NCI-H2227 (cell line): ENCODE measurements around the gene BMP4.
"Not testable (repeated sequence)": the region's sequence is repeated elsewhere in the genome, so short reads cannot be mapped to it uniquely, and the experiment has no call there.

Source experiments
- DNase-seq: peaks from one replicate; lab custom pipeline; 2025; ENCODE audit not compliant: unreplicated experiment; lab: John Stamatoyannopoulos, UW

The BMP4 gene

DNA sequence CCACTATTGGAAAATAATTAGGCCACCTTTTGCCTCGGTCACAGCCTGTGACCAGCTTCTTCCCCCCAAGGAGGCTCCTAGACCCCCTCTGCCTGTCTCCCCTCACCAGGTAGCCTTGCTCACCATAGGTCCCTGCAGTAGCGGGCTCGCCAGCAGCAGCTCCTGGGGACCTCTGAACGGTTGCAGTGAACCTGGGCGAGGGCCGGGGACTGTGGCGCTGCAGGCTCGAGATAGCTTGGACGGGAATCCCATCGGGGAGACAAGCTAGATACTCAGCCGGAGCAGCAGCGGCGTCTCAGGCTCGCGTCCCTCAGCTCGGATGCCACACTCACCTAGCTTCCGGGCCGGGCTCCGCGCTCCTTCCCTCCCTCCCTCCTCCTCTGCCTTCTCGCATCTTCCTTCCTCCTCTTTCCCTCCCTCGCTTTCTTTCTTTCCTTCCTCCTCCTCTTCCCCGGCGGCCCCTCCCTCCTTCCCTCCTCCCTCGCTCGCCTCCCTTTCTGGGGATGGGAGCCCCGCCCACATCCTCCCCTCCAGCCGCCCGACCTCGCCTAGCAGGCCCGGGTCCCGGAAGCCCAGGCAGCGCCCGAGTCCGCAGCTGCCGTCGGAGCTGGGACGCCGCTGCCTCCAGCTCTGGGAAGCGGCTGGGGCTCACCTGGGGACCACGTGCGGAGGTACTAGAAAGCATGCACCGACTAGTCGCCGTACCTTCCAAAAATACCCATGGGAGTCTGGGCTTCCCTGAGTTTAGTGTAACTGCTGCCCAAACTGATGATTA, at the start of gene BMP4:
TSS of gene BMP4 (minus strand) at position 399 of the 775 bp plus-strand sequence. CDS start 4,603 bp downstream, outside the sequence.
- DNase-seq: no peak

DNA sequence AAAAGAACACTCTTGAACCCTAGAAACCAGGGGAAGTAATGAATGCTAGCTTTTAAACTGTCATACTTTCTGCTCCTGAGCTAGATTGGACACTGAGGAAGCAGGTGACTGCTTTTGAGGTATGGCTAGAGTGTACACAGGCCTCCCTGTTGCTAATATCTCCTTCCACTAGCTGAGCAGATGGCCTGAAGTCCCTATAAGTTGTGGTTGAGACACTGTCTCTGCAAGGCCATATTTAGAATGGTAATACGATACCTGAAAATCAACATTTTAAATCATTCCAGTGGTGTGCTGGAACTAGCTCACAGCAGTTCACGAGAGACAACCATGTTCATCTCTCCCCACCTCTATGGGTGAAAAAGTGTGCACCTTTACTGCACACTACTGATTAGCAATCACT, 46.4 kb upstream of the BMP4 start:
- DNase-seq: no peak

DNA sequence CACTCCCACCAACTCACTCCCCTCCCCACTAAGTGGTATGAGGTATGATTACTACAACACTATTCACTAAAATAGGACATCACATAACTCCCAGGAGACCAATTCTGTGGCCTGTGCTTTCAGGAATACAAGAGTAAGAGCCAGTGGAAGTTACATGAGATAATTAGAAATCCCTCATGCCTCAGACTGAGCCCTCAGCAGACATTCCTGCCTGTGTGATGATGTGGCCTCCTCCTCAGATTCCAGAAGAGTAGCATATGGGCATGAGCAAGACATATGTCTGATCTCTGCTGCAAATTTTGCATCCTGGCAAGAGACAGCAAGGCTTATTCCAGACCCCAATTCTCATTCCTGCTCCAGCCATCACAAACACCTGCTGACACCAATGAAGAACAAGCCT, 46.0 kb upstream of the BMP4 start:
- DNase-seq: no peak

DNA sequence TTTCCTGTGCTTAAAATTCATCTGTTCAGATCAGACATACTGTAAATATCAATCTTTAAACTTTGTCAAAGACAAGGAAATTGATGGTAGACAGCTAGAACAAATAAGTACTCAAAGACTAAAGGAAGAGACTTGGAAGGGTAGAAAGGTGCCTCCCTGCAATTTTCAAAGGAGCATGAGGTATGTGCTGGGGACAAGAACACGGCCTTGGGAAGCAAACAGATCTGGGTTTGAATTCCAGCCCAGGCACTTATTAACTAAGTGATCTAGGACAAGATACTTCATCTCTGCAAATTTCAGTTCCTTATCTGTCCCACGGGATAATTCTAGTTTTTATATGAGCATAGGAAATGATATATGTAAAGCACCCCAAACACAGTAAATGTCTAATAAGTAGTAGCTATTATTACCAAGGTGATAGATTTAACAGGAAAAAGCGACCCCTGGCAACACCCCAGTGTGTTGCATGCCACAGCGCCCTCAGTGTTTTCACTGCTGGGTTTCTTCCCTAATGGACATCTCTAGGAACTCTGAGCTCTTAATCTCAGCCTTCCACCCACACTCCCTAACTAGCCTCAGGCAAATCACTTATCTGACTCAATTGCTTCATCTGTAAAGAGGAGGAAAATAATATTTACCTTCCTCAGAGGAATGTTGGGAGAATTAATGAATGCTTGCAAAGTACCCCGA, 44.7 kb upstream of the BMP4 start:
- DNase-seq: no peak

DNA sequence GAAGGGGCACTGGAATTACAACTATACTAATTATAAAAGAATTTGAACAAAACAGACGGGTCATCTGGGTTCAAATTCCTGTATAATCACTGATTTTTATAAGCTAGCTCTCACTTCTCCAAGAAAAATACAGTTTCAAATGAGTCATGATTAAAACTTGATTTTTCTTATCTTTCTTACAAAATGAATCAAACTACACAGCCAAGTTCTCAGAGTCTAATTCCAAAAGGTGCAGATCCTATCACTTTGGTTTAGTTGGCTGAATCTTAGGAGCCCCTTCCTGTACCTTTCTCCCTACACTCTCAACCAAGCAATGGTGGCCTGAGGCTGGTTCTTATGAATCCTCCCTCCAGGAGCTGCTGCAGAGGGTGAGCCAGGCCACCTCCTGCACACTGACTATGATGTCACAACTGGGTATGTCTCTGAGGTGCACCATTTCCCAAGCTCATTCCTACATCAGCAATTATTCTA, 43.8 kb upstream of the BMP4 start:
- no peak for DNase-seq

DNA sequence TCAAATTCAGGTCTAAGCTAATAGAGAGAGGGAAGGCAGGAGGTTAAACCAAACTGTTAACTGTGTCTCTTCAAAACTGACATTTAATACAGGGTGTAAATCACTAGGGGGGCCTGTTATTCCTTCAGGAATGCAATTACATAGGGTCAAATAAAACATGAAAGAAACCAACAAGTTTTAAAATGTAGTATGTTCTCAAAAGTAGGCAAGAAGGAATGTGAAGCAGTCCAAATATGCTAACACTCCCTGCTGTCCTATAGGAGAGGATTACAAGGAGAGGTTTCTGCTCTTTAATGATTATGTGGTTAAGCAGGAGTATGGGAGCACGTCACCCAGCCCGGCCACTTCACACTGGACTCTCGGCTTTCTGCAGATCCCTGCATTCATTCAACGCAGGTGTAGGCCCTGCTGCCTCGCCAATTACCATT, 42.5 kb upstream of the BMP4 start:
- DNase-seq: no peak

DNA sequence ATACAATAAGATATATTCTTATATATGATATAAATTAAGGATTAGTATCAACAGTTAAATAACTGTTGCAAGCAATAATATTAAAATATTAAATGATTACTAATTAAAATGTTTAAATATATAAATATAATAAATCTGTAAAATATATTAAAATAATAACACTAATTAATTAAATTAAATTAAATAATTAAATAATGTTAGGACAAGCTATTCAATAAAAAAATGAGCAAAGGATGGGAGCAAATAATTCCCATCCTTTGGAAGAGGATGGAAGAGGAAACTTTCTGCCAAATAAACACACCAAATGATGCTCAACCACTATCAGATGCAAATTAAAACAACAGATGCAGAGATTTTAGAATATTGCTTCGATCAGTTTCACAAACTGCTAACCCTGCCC, 39.4 kb upstream of the BMP4 start:
- DNase-seq: no peak

DNA sequence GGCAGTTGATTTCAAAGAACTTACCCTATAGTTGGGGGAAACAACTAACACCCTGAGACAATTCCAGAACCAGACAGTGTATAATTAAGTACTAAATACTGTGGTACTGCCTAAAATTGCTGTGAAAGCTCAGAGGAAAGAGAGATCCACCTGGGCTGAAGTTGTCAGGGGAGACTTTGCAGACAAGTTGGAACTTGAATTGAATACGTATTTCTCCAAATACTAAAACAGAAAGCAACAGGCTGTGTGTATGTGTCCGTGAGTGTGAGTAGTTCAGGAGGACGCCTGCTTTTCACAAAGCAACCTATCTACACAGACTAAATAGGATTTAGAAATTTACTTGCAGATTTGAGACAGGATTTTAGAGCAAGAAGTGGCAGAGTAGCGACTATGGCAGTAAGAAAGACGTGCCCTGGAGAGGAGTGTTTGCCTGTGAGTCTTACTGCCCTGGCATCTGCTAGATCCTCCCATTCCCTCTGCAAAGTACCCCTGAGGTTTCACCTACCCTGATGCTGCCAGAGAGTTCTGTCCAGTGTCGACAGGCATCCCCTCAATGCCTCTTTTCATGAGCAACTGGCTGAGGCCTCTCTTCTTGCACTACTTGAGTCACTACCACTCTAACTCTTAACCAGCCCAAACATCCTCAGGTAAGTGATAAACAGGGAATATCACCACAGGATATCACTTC, 37.4 kb upstream of the BMP4 start:
- no peak for DNase-seq

DNA sequence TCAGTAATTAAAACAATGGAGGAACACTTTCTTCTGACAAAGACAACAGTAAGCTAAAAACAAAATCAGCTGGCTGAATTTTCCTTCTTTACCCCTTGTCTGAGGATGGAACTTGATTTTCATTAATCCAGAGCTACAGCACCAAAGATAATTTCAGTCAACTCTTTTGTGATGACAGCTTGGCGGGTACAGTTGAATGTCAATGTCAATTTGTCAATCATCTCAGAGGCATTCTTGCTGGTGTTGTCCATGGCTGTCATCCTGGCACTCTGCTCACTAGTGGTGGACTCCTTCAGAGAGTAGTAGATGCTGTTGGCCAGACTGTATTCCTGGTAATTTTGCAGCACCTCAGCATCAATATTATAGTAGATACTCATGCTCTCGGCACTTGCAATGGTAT, 34.4 kb upstream of the BMP4 start:
- no peak for DNase-seq

DNA sequence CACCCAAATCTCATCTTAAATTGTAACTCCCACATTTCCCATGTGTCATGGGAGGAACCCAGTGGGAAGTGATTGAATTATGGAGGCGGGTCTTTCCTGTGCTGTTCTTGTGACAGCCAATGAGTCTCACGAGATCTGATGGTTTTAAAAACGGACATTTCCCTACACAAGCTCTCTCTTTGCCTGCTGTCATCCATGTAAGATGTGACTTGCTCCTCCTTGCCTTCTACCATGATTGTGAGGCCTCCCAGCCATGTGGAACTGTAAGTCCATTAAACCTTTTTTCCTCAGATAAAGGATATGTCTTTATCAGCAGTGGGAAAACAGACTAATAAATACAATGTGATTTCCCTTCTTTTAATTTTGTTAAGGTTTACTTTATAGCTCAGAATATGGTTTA, 30.1 kb upstream of the BMP4 start:
- DNase-seq: not testable (repeated sequence)

DNA sequence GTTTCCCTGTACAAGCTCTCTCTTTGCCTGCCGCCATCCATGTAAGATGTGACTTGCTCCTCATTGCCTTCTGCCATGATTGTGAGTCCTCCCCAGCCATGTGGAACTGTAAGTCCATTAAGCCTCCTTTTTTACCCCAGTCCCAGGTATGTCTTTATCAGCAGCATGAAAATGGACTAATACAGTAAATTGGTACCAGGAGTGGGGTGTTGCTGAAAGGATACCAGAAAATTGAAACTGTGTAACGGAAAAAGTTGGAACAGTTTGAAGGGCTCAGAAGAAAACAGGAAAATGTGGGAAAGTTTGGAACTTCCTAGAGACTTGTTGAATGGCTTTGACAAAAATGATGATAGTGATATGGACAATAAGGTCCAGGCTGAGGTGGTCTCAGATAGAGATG, 28.3 kb upstream of the BMP4 start:
- DNase-seq: not testable (repeated sequence)

DNA sequence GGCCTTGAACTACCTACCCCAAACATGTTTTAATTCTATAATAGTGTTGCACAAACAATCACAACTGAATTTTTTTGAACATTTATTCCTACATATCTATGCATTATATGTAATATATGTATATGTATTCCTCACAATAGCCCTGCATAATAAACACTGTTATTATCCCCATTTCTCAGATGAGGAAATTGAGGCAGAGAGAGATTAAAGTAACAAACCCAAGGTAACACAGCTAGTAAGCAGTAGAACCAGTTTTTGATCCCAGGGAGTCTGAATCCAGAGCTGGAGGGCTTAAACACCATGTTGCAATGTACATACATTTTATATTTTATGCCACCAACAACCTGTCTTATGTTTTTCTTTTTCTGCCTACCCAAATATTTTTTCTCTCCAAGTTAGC, 26.5 kb upstream of the BMP4 start:
- no peak for DNase-seq

DNA sequence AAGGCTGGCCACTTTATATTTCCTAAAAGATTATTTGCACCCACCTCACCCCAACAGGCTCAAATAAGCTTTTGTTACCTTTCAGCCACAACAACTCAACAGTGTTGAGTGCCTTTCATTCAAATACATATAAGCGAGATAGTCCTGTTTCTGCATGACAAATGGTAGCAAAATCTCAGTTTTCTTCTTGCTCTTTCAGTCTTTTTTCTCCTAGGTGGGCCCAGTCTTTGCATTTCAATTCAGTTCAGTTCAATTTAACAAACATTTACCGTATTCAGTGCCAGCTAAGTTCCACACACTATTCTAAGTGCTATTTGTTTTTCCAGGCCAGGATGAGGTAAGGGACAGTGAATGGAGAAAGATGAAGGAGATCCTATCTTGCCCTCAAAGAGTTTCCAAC, 25.9 kb upstream of the BMP4 start:
- no peak for DNase-seq

DNA sequence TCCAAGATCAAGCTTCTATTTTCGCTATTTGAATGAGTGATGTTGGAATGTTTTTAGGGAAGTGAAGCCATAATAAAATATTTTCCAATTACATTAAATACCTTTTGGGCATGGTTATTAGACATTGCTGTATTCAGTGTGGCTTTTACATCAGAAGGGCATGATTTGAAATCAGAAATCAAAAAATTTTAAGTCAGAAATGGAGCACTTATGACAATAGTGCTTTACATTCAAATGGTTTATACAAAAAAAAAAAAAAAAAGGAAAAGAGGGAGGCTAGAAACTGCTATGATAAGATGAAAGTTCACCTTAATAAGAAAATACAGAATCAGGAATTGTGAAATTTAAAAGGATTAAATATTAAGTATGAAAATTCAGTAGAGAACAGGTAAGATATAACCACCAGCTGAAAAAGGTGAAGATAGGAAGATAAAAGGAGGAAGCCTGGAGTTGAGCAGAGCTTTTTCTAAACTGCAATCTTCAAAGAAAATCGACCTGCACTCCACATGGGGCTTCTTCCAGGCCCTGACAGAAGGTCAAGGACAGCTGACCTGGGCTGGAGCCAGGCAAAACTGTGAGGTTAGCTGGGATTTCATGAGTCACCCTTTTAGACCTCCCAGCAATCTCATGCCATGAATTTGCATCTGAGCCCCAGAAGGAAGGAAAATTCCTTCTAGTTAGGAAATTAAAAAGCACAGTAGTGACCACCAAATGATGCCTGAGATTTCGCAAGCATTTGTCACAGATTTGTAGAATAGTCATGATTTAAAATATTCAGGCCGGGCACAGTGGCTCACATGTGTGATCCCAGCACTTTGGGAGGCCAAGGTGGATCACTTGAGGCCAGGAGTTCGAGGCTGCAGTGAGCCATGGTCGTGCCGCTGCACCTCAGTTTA, 23.4 kb upstream of the BMP4 start:
- no peak for DNase-seq

DNA sequence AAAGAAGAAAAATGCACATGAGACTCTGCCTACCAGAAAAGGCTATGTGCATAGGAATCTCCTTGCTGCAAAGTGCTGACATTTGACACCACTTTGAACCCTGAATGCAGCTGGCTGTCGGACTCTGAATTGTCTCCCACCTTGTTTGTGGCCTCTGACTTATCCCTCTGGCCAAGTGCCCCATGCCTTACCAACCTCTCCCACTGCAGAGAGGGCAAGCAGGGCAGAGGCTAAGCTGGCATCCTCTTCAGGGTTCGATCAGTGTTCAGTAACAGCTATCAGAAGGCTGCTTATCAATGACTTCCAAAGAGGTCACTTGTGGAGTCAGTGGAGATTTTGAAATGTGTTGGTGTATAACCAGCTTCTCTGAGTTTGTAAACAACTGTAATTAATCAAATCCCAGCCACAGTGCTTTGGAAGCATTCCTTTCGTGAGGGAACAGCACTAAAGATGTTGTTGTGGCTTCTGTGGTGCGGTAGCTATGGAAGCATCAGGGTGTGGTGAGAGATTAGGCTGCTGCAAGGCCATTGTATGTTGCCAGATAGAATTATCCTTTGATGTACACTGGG, 22.6 kb upstream of the BMP4 start:
- no peak for DNase-seq

DNA sequence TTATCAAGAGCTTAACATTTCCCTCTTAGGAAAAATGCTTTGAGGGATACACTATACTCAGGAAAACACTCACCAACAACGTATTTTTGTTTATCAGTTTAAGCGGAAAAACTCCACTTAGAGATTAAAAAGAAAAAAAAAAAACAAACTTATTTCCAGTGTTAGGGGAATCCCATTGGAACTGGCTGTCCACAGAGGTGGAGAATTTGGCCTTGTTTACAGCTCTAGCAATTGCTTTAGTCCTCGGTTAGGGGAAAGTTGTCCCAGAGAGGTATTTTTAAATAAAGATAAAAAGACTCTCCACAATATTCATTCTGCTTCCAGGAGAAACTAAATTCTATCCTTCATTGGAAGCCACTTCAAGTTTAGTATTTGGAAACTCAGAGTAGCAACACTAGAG, 21.6 kb upstream of the BMP4 start:
- no peak for DNase-seq

DNA sequence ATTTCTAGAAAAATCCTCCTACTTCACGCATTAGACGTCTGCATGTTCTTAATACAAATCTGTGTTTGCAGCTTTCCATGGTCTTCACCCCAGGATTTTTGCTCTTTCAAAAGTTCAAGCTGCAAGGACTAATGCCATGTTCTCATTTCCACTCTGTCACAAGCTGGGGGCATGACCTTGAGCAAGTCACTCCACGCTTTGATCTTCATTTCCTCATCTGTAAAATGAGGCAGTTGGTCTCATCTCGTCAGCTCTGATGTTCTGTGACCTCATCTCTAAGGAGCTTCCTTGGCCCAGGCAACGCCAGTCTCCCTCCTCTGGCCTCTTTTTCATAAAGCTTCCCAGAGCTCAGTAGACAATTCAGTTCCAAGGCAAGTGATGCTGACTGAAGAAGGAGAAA, 18.8 kb upstream of the BMP4 start:
- no peak for DNase-seq

DNA sequence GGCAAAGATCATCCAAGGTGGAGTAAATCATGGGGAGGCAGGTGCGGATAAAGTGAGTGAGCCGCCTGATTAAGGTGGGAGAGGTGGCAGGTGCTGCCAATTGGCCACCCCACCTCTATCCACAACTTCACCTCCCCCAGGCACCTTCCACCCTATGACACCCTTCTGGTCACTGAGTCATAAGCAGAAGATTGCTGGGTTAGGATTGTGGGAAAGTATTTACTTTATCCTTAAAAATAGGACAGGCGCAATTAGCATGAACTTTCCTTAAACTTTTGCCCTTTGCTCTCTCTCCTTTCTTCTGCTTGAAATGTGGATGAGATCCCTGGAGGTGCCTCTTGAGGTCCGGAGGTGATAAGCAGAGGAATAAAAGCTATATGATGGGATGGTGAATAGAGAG, 14.9 kb upstream of the BMP4 start:
- DNase-seq: no peak

DNA sequence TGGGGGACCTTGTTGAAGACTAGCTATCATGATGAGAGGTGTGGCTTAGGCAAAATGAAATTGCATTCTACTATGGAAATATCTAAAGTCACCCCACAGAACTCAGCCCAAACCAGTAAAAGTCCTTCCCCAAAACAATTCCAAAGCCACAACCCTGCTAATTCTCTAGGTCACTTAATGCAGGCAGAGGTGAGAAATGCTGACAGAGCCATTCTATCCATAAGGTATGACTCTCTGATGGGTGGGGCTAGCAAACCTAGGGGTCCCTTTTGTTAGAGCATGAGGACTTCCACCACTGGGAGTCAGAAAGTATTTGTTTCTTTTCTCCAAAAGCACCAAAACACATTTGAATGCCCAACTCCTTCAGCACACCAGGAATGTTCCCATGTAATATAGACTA, 12.7 kb upstream of the BMP4 start:
- no peak for DNase-seq

DNA sequence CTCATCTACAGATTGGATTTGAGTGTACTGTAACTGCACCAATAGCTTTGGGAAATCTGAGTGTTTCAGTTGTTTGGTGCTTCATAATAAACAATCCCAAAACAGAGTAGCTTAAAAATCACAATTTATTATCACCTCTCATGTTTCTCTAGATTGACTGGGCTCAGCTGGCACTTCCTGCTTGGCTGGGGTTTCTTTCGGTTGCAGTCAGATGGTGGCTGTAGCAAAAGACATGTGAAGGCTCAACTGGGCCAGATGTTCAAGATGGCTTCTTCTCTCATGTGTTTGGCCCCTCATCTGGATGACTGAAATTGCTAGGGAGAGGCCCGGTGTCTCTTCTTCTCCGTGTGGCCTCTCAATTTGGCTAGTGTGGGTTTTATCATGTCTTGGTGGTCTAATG, 12.1 kb upstream of the BMP4 start:
- no peak for DNase-seq

DNA sequence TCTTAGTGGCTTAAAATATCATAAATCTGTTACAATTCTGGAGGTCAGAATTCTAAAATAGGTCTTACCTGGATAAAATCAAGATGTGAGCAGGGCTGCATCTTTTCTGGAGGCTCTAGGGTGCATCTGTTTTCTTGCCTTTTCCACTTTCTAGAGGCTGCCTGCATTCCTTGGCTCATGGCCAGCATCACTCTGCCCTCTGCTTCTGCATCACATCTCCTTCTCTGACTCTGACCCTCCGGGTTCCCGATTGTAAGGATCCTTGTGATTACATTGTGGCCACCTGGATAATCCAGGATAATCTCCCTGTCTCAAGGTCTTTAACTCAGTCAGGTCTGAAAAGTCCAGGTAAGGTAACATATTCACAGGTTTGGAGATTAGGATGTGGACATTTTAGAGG, 11.0 kb upstream of the BMP4 start:
- DNase-seq: no peak
